SIG-M5 (cell line): ENCODE results near the gene OCA2.

Source experiments
- DNase-seq: peaks from one replicate; lab custom pipeline; 2025; lab: John Stamatoyannopoulos, UW

OCA2 gene

DNA sequence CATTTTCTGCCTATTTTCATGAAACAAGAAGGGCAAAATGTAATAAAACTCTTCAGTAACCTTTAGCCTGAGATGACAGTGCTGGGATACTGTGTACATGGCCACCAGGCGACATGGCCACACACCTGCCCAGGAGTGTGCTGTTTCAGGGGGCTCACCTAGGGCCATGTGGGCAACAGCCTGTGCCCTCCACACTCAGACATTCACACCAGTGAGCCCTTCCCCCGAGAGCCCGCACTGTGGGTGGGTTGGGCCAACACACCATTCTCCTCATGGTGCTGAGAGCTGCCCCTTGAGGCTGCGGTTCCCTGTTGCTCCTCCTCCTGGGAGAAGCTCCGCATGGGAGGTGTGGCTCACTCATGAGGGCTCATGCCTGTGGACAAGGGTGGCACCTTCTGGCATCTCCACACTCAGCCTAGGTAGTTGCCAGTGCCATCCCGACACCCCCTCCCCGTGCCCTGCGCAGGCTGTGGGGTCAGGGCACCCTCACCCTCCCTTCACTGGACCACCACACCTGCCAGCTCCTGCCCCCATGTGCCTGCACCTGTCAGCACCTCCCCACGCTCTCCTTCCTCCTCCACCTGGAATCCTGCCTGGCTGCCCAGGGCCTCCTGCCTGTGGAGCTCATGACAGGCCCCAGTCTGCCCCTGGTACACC is 19.7 kb downstream of the OCA2 start:
- DNase-seq = no peak

DNA sequence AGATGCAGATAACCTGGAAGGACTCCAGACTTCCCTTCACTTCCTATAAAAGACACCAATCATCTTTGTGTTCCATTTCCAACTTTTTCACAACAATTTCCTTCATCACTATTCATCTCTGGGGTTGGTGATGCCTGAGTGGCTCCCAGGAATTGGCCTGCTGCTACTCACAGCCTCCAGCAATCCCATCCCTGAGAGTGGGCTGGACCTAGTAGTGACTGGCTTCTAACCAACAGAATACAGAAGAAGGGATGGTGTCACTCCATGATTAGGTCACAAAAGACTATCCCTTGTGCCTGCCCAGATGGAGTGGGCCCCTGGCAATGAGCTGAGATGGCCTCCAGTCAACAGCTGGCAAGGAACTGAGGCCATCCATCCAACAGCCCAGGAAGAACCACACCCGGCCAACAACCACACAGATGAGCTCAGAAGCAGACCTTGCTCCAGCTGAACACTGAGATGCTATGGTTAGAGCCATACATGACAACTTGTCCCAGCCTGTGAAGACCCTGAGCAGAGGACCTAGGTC is 20.9 kb downstream of the OCA2 start:
- no peak for DNase-seq

DNA sequence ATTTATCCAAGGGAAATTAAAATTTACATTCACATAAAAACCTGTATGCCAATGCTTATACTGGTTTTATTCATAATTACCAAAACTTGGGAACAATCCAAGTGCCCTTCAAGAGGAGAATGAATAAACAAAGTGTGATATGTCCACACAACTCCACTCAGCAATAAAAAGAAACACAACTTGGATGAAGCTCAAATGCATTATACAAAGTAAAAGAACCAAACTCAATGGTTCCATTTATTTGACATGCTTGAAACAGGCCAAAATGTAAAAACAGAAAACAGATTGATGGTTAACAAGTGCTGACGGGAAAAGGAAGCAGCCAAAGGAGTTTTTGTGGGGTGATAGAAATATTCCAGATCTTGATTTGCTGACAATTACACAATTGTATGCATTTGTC is 23.5 kb downstream of the OCA2 start:
- no peak for DNase-seq

DNA sequence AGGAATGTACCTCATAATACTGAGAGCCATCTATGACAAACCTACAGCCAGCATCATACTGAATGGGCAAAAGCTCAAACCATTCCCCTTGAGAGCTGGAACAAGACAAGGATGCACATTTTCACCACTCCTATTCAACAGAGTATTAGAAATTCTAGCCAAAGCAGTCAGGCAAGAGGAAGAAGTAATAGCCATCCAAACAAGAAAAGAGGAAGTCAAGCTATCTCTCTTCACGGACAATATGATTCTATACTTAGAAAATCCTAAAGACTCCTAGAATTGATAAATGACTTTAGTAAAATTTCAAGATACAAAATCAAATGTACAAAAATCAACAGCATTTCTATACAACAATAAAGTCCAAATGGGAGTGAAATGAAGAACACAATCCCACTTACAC is 30.2 kb downstream of the OCA2 start:
- DNase-seq = no peak

DNA sequence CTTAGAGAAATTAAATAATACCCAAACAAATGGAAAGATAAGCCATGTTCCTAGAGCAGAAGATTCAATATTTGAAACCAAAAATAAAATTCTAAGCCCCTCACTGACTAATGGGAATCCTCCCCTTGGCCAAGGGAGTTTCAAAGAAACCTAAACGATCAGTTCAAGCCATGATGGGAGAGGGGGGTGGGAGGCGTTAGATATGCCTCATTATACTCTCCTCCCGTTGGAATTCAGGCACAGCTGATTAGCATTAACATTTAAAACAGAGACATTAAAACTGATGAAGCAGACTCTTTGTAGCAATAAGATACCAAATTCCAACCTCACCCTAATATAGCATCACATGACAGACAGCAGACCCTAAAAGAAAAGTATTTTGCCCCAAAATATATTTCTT is 32.9 kb downstream of the OCA2 start:
- no peak for DNase-seq

DNA sequence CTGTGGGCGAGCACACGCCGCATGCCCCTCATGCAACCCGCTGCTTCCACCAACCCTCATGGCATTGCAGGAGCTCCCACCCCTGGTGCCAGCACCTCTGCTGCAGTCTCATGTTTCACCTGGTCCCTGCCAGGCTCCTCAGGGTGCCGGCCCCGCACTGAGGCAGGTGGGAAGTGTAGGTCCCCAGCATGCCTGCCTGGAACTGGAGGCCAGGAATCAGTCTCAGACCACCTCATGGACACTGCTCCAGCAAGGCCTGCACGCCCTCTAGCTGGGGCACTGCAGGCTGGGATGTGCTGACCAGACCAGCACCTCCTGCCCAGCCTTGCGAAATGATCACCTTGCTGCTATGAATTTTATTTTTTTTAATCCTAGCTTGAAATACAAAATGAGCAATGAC is 39.1 kb downstream of the OCA2 start:
- DNase-seq = no peak

DNA sequence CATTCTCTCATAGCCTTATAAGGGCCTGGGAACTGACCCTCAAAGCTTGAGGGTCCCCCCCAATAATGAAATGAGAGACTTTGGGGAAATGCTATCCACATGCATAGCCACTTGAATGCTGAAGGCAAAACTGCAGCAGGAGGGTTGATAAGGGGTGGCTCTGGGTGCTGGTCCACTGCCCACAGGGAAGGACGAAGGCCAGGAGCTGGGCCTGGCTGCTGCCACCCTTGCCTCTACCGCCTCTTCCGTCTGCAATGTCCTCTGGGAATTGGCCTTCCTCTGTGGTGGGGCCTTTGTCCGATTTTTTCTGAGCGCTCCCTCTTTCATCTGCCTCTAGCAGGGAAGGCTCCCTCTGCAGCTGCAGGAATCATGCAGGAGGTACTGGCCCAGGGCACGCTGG is 41.0 kb downstream of the OCA2 start:
- DNase-seq = no peak

DNA sequence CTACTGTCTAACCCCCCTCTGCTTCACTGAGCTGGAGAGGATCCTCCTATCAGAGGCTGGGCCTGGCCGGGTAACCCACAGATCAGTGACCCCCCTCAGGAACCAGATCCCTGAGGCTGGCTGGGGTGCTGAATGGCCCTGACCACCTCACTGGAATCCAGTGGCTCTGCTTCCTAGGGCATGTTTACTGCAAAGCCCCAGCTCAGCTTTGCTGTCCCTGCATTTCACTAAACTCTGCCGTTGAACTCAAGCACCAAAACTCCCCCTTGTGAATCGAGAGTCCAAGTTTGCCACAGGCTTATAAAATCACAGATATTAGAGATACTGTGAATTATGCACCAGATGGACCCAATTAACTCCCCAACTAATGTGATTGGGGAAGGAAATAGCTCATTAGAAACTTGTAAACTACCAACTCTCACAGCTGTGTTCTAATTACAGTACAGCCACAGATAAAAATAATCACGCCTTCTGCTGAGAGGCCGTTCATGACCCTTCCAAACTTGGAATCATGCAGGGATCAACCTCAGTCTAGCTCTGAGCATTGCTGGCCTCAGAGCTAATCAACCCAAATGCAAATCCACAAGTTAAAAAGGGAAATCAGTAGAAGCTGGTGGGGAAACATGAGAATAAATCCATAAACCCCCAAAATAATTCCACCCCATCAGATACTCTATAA is 47.0 kb downstream of the OCA2 start:
- DNase-seq = no peak

DNA sequence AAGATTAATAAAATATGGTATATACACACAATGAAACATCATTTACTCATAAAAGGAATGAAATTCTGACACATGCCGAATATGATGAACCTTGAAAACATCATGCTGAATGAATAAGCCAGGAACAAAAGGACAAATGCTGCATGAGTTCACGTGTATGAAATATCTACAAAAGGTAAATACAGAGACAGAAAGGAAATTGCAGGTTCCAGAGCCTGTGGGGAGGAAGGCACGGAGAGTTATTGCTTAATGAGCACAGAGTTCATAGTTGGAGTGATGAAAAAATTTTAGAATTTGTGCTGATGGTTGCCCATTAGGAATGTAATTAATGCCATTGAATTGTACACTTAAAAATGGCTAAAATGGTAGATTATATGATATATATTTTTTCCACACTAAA is 49.5 kb downstream of the OCA2 start:
- DNase-seq = no peak

DNA sequence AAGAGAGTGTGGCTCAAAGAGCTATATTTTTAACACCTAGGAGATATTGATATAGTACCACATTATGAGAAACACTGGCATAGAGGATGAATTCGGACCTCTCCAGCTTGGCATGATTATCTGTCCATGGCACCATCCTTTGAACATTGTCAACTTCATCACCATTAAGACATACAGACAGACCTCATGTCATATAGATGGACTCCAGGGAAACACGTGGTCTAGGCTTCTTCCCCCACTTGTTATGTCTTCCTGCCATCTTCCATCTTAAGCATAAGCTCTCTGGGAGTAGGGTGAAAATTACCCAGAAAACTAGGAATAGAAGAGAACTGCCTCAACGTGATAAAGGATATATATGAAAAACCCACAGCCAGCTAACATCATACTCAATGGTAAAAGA is 51.8 kb downstream of the OCA2 start:
- no peak for DNase-seq

DNA sequence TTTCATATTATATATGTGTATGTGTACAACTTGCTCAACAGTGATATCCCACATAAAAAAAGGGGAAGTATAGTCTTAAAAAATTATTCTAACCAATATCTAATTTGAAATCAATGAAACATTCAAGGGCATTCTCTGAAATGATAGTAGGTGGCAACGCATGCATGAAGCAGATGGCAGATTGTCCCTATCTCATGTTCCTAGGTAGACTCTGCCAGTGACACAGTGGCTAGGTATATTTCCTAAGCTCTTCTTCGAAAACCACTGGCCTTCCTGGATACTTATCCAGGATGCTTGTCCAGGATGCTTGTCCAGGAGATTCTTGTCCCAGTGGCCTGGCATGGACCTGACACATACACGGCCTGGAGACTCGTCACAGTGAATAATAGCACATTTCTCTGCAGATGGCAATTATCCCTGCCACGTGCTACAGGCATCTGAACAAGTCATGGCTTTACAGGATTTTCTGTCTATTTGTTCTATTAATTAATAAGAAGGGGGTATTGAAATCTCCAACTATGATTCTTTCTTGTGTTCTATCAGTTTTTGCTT is 54.9 kb downstream of the OCA2 start:
- DNase-seq = no peak

DNA sequence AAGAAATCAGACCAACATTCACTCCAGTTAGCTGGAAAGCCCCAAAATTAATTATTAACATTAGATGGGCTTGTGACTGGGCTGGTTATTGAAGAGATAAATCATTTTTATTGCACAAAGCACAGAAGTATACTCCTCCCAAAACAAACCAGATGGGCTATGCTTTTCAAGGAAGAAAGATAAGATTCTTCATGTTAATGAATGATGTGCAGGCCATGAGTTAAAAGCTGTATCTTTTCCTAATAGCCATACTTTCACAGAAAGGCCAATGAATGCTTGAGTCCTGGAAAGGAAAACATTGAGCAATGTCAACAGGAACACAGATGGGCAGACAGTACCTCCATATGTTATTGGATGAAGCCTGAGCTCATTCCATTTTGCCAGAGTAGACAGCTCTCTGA is 55.4 kb downstream of the OCA2 start:
- no peak for DNase-seq

DNA sequence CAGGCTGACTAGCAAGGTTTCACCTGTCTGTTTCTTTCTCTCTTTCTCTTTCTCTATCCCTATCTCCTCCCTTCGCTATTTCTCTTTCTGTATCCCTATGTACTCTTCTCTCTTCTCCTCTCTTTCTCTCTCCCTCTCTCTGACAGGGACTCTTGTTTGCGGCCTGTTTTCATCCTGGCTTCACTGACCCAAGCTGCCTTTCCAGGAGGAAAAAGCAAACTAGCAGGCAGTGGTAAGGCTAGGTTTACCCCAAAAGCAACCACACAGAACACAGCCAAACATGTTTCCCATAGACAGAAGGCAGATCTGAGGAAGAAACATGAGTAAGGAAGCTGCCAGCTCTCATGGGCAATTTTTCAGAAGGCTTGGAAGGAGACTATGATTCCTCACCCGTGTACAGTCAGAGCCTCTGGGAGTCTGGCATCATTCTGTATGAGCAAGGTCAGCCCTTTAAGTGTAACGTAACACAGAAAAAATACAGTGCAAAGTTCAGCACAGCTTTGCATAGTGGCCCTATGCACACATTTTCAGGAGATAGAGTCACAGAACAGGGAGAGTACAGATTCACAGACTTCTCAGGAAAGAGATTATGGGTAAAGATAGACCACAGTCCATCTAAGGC is 61.0 kb downstream of the OCA2 start:
- no peak for DNase-seq

DNA sequence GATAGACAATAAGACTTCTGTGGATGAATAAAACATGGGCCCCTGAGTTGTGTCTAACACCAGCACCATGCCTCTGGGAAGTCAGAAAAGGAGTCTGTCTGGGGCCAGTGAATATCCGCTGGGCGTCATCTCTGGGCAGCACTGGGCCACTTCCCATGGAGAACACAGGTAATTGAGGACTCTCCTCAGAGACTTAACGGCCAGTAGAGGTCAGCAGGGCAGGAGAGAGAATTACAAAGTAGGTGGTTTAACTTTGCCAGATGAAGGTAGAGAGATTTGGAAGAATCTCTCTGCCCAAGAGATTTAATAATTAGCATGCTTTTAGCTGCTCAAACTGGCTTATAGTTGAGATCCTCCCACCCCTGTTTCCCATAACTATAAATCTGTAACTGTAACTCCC is 65.7 kb downstream of the OCA2 start:
- no peak for DNase-seq

DNA sequence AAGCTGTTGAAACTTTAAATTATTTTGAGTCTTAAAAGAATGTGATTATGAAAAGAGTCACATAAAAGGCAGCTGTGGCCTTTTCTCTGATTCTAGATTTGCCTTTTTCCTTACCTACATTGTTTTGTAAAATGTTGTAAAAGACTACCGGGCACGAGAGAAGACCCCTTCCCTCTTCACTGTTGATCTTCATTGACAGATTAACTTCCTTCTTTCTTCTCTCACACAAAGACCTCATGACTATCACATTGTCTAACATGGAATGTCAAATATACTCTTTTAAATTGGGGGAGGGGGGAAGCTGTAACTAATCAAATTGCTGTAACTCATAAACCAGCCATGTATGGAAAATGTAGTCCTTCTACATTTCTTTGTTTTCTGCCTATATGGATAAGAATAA is 68.3 kb downstream of the OCA2 start:
- no peak for DNase-seq

DNA sequence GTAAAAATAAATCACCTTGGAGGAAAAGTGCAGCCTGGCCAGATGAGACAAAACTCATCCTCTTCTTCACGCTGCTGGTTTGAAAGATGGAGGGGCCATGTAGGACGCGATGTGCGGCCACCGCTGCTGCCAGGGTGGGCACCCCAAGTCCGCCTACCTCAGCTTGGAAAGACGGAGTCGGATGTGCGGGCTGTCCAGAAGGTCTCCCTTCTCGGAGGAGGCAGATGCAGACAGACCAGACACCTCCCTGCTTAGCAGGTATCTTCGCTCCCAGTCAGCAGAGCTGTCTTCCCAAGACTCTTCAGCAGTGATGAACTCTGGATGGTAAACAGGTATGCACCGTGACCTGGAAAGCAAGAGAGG is 71.4 kb downstream of the OCA2 start:
- no peak for DNase-seq

DNA sequence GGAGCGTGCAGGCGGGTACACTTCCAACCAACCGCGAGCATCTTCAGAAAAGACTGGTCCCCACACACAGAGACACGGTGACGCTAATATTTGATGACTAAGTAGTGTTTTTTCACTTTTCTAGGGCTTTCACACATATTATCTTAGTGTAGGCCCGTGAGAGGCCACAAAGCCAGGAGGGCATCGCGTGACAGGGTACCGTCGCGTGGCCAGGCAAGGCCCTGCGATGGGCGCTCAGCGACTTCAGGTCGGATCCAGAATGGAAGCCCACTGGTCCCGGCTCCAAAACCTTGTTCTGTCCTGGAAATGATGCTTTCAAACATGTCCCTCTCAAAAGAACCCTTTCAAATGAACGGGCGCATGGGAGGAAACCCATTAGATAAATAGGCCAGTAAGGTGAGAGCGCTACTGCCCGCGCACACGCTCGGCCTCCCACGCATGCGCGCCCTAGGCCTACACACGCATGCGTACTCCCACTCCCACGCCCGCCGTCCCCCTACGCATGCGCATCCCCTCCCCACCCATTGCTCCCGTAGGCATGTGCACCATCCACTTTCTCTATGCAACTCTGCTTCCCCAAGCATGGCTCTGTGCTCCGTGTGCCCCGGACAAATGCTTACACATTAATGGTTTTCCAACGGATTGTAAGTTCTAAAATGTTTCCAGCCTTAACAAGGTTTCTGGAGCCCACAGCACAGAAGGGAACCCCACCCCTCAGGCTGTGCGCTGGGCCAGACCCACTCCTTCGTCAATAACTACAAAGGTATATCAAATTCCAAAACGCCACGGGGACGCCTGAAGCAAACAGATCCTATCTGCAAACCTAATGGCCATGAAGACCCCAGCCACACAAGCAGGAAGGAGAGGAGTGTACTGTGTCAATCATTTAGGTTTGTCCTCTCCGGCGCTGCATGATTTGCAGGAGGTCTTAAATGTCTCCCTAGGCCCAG is 72.1 kb downstream of the OCA2 start:
- DNase-seq = no peak

DNA sequence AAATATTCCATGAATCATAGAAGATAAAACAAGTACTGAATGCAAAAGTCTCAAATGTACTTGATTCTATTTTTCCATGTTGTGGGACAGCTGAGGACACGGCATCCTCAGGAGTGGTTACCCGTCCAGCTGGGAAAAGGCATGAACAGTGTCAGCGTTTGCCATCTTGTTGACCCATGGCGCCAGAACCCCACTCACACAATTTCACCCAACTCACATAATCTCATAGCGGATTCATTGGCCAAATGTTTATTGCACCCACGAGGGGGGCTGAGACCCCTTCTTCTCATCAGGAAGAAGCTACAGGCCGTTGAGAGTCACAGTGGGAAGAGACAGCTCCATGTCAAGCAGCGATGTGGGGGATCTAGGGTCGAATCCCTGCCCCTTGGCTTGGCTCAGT is 72.9 kb downstream of the OCA2 start:
- no peak for DNase-seq

DNA sequence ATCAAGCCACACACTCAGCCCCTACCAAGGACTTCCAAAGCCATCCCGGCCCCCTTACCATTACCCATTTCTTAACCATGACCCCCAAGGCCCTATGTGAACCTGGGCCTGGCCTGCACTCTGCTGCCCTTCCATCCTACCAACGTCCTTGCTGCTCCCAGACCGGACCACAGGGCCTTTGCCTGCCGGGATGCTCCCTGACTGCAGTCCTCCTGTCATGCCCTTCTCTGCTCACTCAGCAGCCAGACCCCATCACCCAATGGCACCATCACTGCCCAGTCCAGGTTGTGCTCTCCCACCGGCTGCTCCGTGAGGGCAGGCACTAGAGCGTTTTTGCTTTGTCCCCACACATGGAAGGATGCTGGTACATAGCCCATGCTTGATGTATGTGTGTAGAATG is 73.7 kb downstream of the OCA2 start:
- no peak for DNase-seq

DNA sequence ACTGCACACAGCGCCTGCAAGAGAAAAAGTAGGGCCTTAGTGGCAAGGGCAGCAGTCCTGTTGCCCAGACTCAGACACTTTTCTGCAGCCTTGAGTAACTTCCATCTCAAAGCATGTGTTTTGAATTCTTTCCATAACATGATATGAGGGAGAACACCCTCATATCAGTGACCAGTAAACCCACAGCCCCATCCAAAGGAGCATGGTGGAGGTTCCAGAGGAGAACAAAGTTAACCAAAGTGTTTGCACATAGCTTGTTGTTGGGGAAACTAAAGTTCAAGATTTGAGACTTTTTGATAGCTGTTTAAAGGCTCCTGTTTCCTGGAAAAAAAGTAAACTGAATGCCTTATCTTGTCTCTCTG is 74.2 kb downstream of the OCA2 start:
- DNase-seq = no peak

DNA sequence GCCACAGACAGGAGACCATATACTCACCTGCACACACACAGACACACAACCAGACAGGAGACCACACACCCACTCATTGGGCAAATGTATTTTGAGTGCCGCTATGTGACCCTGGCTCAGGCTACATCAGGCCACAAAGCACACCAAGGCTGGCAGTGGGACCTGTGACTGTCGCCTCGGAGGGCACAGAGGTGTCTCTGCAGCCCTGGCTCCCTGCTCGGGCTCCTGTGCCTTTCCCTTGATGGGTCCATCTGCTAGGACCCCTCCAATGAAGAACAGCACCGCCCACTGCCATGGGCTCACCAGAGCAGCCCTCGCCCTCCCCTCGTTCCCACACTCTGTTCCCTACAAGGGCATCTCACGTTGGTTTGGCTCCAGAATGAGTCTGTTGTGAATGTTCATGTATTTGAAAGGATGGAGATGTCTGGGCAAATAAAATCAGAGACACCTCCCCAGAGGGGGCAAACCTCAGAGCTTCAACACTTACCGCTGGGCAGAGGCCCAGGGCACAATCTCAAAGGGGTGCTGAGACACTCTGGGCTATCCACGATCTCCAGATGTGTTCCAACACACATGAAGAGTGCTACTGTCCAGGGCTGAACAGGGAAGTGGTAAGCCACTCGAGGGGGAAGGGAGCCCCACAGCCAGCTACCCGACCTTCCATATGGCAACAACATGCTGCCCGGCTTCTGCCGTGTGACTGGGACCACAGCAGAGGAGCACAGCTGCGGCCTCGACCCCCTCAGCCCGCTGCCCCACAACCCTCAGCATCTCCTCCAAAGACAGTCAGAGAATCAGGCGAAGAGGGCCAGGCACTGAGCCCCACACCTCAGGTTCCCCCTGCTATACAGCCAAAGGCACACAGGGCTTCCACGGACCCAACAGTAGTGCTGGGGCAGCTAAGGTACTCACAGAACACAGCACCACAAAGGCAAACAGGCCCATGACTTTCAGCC is 74.9 kb downstream of the OCA2 start:
- no peak for DNase-seq
